Measurements from ENCODE around the gene GUCD1.

The GUCD1 gene

GRCh38 chr22:24550902-24551435, 4.0 kb downstream of the GUCD1 start:
- TF ChIP-seq, protein P1, sequence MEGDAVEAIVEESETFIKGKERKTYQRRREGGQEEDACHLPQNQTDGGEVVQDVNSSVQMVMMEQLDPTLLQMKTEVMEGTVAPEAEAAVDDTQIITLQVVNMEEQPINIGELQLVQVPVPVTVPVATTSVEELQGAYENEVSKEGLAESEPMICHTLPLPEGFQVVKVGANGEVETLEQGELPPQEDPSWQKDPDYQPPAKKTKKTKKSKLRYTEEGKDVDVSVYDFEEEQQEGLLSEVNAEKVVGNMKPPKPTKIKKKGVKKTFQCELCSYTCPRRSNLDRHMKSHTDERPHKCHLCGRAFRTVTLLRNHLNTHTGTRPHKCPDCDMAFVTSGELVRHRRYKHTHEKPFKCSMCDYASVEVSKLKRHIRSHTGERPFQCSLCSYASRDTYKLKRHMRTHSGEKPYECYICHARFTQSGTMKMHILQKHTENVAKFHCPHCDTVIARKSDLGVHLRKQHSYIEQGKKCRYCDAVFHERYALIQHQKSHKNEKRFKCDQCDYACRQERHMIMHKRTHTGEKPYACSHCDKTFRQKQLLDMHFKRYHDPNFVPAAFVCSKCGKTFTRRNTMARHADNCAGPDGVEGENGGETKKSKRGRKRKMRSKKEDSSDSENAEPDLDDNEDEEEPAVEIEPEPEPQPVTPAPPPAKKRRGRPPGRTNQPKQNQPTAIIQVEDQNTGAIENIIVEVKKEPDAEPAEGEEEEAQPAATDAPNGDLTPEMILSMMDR (conservative IDR thresholded peaks at IDR 0.05), result no peak
- no peak overlapping the region for H3K27ac ChIP-seq

DNA sequence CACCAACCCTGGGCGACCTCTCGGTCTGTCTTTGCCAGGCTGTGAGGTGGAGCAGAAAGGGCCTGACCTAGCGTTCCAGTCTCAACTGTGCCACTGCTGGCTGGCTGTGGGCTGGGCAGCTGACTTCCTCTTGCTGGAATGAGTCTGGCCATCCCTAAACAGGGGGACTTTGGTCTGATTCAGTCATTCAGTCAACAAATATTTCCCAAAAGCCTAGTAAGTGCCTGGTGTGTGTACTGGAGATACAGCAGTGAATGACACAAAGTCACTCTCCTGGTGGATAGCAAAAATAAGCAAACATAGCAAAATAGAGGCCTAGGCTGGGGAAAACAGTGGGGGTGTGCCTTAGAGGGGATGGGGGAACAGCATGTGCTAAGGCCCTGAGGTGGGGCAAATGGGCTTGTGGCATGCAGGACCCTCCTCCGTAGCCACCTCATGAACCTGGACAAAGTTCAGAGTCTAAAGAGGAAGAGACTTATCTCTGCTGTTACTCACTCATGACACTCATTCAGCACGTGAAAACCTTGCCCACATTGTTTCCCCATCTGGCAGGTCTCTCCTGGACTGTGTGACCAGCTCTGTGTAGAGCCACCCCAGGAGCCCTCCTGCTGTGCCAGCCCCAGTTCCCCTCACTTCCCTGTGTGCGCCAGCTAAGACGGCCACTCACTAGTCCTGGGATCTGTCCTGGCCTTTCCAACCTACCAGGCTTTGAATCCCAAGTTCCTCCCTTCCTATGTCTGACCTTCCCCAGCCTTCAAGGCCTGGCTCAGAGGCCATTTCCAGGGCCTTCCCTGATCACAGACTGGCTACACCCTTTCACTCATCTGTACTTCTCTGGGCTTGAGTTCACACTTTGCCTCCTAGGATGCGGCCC, 4.7 kb downstream of the GUCD1 start:
- H3K27ac ChIP-seq, result no peak overlapping the region
- TF ChIP-seq, protein P1 (conservative IDR thresholded peaks at IDR 0.05), result no peak

- no peak overlapping the region for H3K27ac ChIP-seq
- TF ChIP-seq, protein P1 (conservative IDR thresholded peaks at IDR 0.05), result no peak
Measured at GRCh38 chr22:24548812-24549211, 6.1 kb downstream of the GUCD1 start.

DNA sequence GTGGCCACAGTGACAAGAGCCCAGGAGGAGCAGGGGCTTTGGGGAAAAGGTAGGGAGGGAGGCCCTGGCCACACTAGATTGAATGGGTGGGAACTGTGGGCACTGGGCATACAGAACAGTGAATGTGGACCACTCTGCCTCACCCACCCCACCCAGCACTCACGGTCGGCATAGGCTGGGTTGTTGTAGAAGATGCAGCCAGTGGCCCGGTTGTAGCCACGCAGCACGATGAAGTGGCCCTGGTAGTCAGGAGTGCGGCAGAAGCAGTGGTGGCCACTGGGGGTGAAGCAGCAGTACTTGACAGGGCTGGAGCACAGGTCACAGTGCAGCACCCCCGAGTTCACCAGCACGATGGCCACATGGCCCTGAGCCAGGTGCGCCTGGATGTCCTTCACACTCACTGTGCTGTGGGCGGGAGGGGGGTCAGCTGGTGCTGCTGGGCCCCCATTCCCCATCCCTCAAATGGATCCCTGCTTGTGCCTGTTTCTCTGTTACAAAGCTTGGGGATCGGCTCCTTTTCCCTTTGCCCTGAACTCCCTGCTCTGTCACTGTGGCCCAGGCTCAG, 11.2 kb downstream of the GUCD1 start:
- TF ChIP-seq, protein P1 (conservative IDR thresholded peaks at IDR 0.05), result no peak
- H3K27ac ChIP-seq, result no peak overlapping the region

DNA sequence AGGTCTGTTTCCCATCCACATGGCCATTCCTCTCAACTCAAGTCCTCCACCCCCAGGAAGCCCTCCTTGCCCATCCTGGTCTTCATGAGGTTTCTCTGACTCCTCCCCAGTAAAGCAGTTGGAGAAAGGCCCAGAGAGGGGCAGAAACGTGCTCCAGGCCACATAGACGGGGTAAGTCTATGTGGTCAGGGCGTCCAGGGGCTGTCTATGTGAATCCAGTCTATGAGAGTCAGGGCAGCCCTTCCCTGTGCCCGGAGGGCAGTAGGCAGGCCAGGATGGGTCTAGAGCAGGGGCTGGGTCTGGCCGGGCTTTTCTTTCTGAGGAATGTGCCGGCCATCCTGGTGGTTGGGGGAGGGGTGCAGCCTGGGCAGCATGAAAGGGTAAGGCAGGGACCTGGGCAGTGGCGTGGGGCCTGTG, 11.7 kb downstream of the GUCD1 start:
- TF ChIP-seq, protein P1 (conservative IDR thresholded peaks at IDR 0.05), result no peak
- no peak overlapping the region for H3K27ac ChIP-seq

- no peak overlapping the region for H3K27ac ChIP-seq
- TF ChIP-seq, protein P1 (conservative IDR thresholded peaks at IDR 0.05), result no peak
Measured at GRCh38 chr22:24542641-24543040, 12.3 kb downstream of the GUCD1 start.

DNA sequence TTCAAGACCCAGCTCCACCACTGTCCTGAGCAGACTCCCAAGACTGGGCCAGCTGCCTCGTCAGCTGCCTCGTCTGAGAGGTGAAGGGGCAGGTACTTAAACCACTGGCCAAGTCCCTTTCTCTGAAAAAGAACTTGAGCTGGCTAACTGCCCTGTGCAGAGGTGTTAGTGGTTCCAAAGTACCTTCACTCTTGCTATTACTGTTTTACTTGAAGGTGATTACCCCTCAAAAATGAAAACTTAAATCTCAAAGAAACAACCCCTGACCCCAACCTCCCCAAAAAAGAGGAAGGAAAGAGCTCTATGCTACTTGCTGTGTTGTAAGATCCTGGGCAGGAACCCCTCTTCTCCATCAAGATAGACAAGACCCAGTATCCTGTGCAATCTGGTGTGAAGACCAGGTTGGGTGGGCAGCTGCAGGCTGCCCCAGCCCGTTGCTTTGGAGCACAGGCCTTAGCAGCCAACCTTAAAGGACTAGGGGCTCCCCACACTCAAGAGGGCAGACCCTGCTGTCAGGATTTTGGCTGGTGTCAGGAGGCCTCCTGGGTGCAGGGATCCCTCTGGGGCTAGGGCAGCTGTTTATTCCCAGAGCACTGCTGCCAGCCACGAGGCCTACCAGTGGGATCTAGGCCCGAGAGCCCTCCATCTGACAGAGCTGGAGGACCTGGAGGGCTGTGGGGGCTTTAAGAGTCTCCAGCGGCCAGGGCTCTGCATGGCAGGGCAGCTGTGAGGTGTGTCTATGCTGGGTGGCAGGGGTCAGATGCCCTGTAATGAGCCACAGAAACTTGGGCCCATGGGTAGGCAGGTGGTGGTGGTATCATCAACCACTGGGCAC, 13.0 kb downstream of the GUCD1 start:
- TF ChIP-seq, protein P1 (conservative IDR thresholded peaks at IDR 0.05), result no peak
- H3K27ac ChIP-seq, result no peak overlapping the region

All from VCaP (cell line).